NT2/D1 (cell line): ENCODE results near the gene SLC44A5.

Experiments used
- SUZ12 ChIP-seq: IDR thresholded peaks from 2 replicates; pipeline ENCODE4 v1.6.1; 2011; ENCODE audit not compliant: insufficient read length, insufficient read depth; ENCODE audit errors: extremely low read depth
- YY1 ChIP-seq: IDR thresholded peaks from 2 replicates; pipeline ENCODE4 v1.6.1; 2011; ENCODE audit not compliant: insufficient read length, insufficient read depth
- ZNF274 ChIP-seq: IDR thresholded peaks from 2 replicates; pipeline ENCODE4 v1.6.1; 2011; ENCODE audit warnings: mild to moderate bottlenecking, low read depth, low read length

DNA sequence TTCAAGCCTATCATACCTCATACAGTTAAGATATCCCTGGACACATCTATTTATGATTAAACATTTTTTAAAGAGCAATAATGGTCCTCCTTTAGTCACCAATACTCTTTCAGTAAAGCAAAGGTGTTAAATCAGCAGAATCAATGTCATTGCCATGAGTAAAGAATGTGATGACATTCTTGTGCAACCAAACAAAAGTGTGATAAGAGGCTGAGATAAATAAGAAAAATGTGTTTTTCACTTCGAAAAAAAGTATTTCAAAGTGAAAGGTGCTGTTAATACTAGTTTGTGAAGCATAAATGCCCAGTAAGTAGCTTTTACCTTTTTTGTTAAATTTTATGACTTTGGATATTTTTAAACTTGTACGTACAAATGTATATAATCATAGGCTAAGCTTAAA, 8.4 kb downstream of the SLC44A5 start:
- TF ChIP-seq YY1 (no peak), SUZ12 (no peak), ZNF274 (no peak)
